Activated naive CD4-positive, alpha-beta T cell treated with anti-CD3 and anti-CD28 coated beads, Interleukin-2, amount 10 ng/mL, durations not matched to agents 7 days and 5 days (primary cell): ENCODE results near the gene CLIC4.
"Not testable (repeated sequence)": the region's sequence is repeated elsewhere in the genome, so short reads cannot be mapped to it uniquely, and the experiment has no call there.

Experiments used
- CTCF ChIA-PET: fragments of 350-600 bp; sonication (Branson Sonifier 250); formaldehyde crosslinking; loops from one replicate; lab custom pipeline; 2021; ENCODE audit warnings: antibody characterized with exemption; lab: Charles Lee
- DNase-seq: peaks from one replicate; pipeline ENCODE4 v3.0.0-alpha.2; 2020
- H3K27ac Mint-ChIP-seq: one replicate; pipeline ENCODE4 v1.8.0; 2021; ENCODE audit warnings: mild to moderate bottlenecking, moderate library complexity, mixed read lengths
- H3K27me3 Mint-ChIP-seq: one replicate; pipeline ENCODE4 v1.8.0; 2021; ENCODE audit warnings: mild to moderate bottlenecking, mixed read lengths
- H3K36me3 Mint-ChIP-seq: one replicate; pipeline ENCODE4 v1.8.0; 2021; ENCODE audit warnings: mixed read lengths
- H3K4me1 Mint-ChIP-seq: one replicate; pipeline ENCODE4 v1.8.0; 2021; ENCODE audit warnings: mixed read lengths
- H3K4me3 Mint-ChIP-seq: one replicate; pipeline ENCODE4 v1.8.0; 2021; ENCODE audit warnings: mild to moderate bottlenecking, moderate library complexity, mixed read lengths
- H3K9me3 Mint-ChIP-seq: one replicate; pipeline ENCODE4 v1.8.0; 2021; ENCODE audit warnings: mixed read lengths

CLIC4 gene

GRCh38 chr1:24765308-24765988, 20.2 kb downstream of the CLIC4 start:
- H3K36me3 Mint-ChIP-seq: no peaks in the 10 kb centered on the region
- H3K9me3 Mint-ChIP-seq: no peaks in the 10 kb centered on the region
- H3K4me1 Mint-ChIP-seq: peaks cover 7% of the 10 kb centered on the region
- no peak overlapping the region for H3K4me3 Mint-ChIP-seq
- CTCF ChIA-PET: no interaction called here
- DNase-seq: no peak
- no peaks in the 10 kb centered on the region for H3K27me3 Mint-ChIP-seq
- H3K27ac Mint-ChIP-seq: no peak overlapping the region

GRCh38 chr1:24767351-24767750, 22.1 kb downstream of the CLIC4 start:
- H3K36me3 Mint-ChIP-seq: no peaks in the 10 kb centered on the region
- H3K27me3 Mint-ChIP-seq: no peaks in the 10 kb centered on the region
- H3K9me3 Mint-ChIP-seq: no peaks in the 10 kb centered on the region
- peaks cover 14% of the 10 kb centered on the region for H3K4me1 Mint-ChIP-seq
- no peak for DNase-seq
- H3K4me3 Mint-ChIP-seq: no peak overlapping the region
- no peak overlapping the region for H3K27ac Mint-ChIP-seq
- CTCF ChIA-PET: interaction anchor here (1.0 kb wide), 1 partner anchor 79 kb away, joined by 3 read pairs; no protein-coding TSS in a partner anchor

GRCh38 chr1:24768873-24769605, 23.8 kb downstream of the CLIC4 start:
- Mint-ChIP-seq H3K36me3 (no peaks in the 10 kb centered on the region), H3K27me3 (no peaks in the 10 kb centered on the region), H3K4me3 (no peak overlapping the region), H3K27ac (no peak overlapping the region), H3K9me3 (no peaks in the 10 kb centered on the region), H3K4me1 (peaks cover 14% of the 10 kb centered on the region)
- CTCF ChIA-PET: interaction anchor here (1.0 to 1.7 kb wide), 2 partner anchors 16 to 24 kb away, joined by 3 to 5 read pairs; partner anchors contain the start of gene CLIC4
- no peak for DNase-seq

- Mint-ChIP-seq H3K4me1 (peaks cover 14% of the 10 kb centered on the region), H3K27ac (no peak overlapping the region), H3K27me3 (peaks cover 6% of the 10 kb centered on the region), H3K4me3 (no peak overlapping the region), H3K36me3 (no peaks in the 10 kb centered on the region), H3K9me3 (no peaks in the 10 kb centered on the region)
- CTCF ChIA-PET: interaction anchor here (0.7 to 1.7 kb wide), 2 partner anchors 25 to 58 kb away, joined by 3 to 5 read pairs; partner anchors contain the start of gene CLIC4
- DNase-seq: no peak
Measured at GRCh38 chr1:24769656-24770651, 24.7 kb downstream of the CLIC4 start.

GRCh38 chr1:24770881-24771280, 25.6 kb downstream of the CLIC4 start:
- H3K36me3 Mint-ChIP-seq: no peaks in the 10 kb centered on the region
- peaks cover 11% of the 10 kb centered on the region for H3K27me3 Mint-ChIP-seq
- H3K4me1 Mint-ChIP-seq: peaks cover 14% of the 10 kb centered on the region
- no peak overlapping the region for H3K4me3 Mint-ChIP-seq
- DNase-seq: no peak
- no peak overlapping the region for H3K27ac Mint-ChIP-seq
- CTCF ChIA-PET: interaction anchor here (0.7 to 1.7 kb wide), 2 partner anchors 26 to 57 kb away, joined by 3 to 5 read pairs; partner anchors contain the start of gene CLIC4
- H3K9me3 Mint-ChIP-seq: no peaks in the 10 kb centered on the region

GRCh38 chr1:24771574-24771973, 26.3 kb downstream of the CLIC4 start:
- H3K4me3 Mint-ChIP-seq: no peak overlapping the region
- peaks cover 14% of the 10 kb centered on the region for H3K4me1 Mint-ChIP-seq

GRCh38 chr1:24773618-24774017, 28.4 kb downstream of the CLIC4 start:
- H3K4me1 Mint-ChIP-seq: peaks cover 14% of the 10 kb centered on the region
- no peak overlapping the region for H3K4me3 Mint-ChIP-seq
- H3K27me3 Mint-ChIP-seq: peaks cover 11% of the 10 kb centered on the region
- CTCF ChIA-PET: no interaction called here
- no peak for DNase-seq
- H3K27ac Mint-ChIP-seq: no peak overlapping the region
- no peaks in the 10 kb centered on the region for H3K36me3 Mint-ChIP-seq
- no peaks in the 10 kb centered on the region for H3K9me3 Mint-ChIP-seq

More at GRCh38 chr1:24771574-24771973, 26.3 kb downstream of the CLIC4 start:
- no peaks in the 10 kb centered on the region for H3K9me3 Mint-ChIP-seq
- H3K27me3 Mint-ChIP-seq: peaks cover 11% of the 10 kb centered on the region
- no peak overlapping the region for H3K27ac Mint-ChIP-seq
- no peaks in the 10 kb centered on the region for H3K36me3 Mint-ChIP-seq
- CTCF ChIA-PET: interaction anchor here (0.6 to 0.7 kb wide), 2 partner anchors 133 to 354 kb away, joined by 3 to 4 read pairs; no protein-coding TSS in a partner anchor
- no peak for DNase-seq

- H3K36me3 Mint-ChIP-seq: no peaks in the 10 kb centered on the region
- H3K4me1 Mint-ChIP-seq: peaks cover 7% of the 10 kb centered on the region
- H3K9me3 Mint-ChIP-seq: no peaks in the 10 kb centered on the region
- H3K27ac Mint-ChIP-seq: no peak overlapping the region
- CTCF ChIA-PET: interaction anchor here (1.5 kb wide), 1 partner anchor 13 kb away, joined by 4 read pairs; no protein-coding TSS in a partner anchor
- DNase-seq: no peak
- peaks cover 11% of the 10 kb centered on the region for H3K27me3 Mint-ChIP-seq
- H3K4me3 Mint-ChIP-seq: no peak overlapping the region
Measured at GRCh38 chr1:24775348-24775747, 30.1 kb downstream of the CLIC4 start.

GRCh38 chr1:24775916-24776315, 30.7 kb downstream of the CLIC4 start:
- H3K4me1 Mint-ChIP-seq: peaks cover 2% of the 10 kb centered on the region
- no peak overlapping the region for H3K4me3 Mint-ChIP-seq
- DNase-seq: no peak
- H3K36me3 Mint-ChIP-seq: no peaks in the 10 kb centered on the region
- H3K27ac Mint-ChIP-seq: no peak overlapping the region
- peaks cover 11% of the 10 kb centered on the region for H3K27me3 Mint-ChIP-seq
- CTCF ChIA-PET: interaction anchor here (1.5 kb wide), 1 partner anchor 14 kb away, joined by 4 read pairs; no protein-coding TSS in a partner anchor
- no peaks in the 10 kb centered on the region for H3K9me3 Mint-ChIP-seq

GRCh38 chr1:24776821-24777220, 31.6 kb downstream of the CLIC4 start:
- Mint-ChIP-seq H3K27ac (no peak overlapping the region), H3K9me3 (no peaks in the 10 kb centered on the region), H3K4me3 (no peak overlapping the region), H3K36me3 (no peaks in the 10 kb centered on the region), H3K4me1 (no peaks in the 10 kb centered on the region), H3K27me3 (peaks cover 11% of the 10 kb centered on the region)
- no peak for DNase-seq
- CTCF ChIA-PET: interaction anchor here (1.5 kb wide), 1 partner anchor 15 kb away, joined by 4 read pairs; no protein-coding TSS in a partner anchor

- CTCF ChIA-PET: no interaction called here
- no peak for DNase-seq
- Mint-ChIP-seq H3K36me3 (no peaks in the 10 kb centered on the region), H3K4me1 (no peaks in the 10 kb centered on the region), H3K27me3 (peaks cover 11% of the 10 kb centered on the region), H3K4me3 (no peak overlapping the region), H3K27ac (no peak overlapping the region), H3K9me3 (no peaks in the 10 kb centered on the region)
Measured at GRCh38 chr1:24778141-24778540, 32.9 kb downstream of the CLIC4 start.

- peaks cover 10% of the 10 kb centered on the region for H3K27me3 Mint-ChIP-seq
Measured at GRCh38 chr1:24779199-24779598, 34.0 kb downstream of the CLIC4 start.

GRCh38 chr1:24779689-24780464, 34.6 kb downstream of the CLIC4 start:
- CTCF ChIA-PET: no interaction called here
- H3K4me1 Mint-ChIP-seq: no peaks in the 10 kb centered on the region
- H3K27ac Mint-ChIP-seq: no peak overlapping the region
- no peaks in the 10 kb centered on the region for H3K9me3 Mint-ChIP-seq
- H3K4me3 Mint-ChIP-seq: no peak overlapping the region
- peaks cover 5% of the 10 kb centered on the region for H3K27me3 Mint-ChIP-seq
- H3K36me3 Mint-ChIP-seq: no peaks in the 10 kb centered on the region
- DNase-seq: no peak

More at GRCh38 chr1:24779199-24779598, 34.0 kb downstream of the CLIC4 start:
- CTCF ChIA-PET, H3K4me3 Mint-ChIP-seq, H3K27ac Mint-ChIP-seq, H3K4me1 Mint-ChIP-seq, DNase-seq, H3K36me3 Mint-ChIP-seq, H3K9me3 Mint-ChIP-seq: not testable (repeated sequence)
